ENCODE measurements around the gene PCDHGB2.
"Not testable (repeated sequence)": the region's sequence is repeated elsewhere in the genome, so short reads cannot be mapped to it uniquely, and the experiment has no call there.

The PCDHGB2 gene
- 0 to 0.54 (median 0.32) reads per million in 4 experiments for total RNA-seq

DNA sequence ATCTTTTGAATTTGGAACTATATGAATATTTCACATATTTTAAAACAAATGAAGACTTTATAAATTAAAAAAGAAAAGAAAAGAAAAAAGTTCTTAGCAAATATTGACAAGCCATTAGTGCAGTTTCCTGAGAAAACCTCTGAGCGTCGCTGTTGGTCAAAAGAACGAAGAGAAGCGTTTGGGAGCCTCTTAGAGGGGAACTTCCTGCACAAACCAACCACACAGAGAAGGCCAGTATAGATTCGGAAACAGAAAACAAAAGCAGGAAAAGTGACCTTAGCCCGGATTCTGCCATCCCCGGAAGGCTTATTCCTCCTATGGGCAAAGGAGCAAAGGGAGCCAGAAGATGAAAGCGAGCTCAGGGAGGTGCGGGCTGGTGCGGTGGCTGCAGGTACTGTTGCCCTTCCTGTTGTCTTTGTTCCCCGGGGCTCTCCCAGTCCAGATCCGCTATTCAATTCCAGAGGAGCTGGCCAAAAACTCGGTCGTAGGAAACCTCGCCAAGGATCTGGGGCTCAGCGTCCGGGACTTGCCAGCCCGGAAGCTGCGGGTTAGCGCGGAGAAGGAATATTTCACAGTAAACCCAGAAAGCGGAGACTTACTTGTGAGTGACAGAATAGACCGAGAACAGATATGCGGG lies at the start of gene PCDHGB2:
Gene PCDHGB2 (plus strand): TSS at position 205 of the 637 bp plus-strand sequence. CDS start 142 bp downstream, at position 347.
- DNase-seq, result no peak

DNA sequence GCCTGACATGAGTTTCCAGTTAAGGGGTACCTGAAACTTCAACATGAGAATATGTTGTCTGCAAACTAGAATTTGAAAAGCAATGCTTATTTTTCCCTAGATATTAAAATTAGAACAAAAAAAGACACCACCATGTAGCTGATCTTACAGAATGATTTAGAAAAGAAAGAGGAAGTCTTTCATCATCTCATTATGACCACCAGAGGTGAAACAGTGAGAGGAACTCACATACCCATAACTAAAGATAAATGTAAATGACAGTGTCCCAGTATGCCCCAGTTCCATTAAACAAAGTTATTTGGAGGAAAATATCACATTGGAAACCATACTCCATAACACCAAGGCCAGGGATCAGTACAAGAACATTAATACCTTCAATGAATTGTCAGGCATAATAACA lies 46.1 kb upstream of the PCDHGB2 start:
- DNase-seq, result no peak

- DNase-seq, result not testable (repeated sequence)
Observed at GRCh38 chr5:141316963-141317362, 42.8 kb upstream of the PCDHGB2 start.

DNA sequence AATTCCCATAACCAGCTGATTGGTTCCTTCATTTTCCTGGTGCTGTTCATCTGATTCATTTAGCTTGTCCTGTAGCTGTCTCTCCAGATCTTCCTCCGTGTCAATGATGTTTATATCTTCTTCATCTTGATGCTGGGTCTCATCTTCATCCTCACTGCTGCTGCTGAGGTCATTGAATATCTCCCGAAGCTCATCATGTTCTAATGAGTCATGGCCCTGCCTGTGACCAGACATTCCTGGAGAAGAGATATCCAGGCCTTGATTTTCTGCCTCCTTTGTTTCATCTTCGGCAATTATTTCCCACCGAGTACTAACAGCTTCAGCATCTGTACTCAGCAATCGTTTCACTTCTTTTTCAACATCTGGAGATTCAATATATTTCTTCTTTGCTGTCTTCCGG lies 40.6 kb upstream of the PCDHGB2 start:
- DNase-seq, result no peak

DNA sequence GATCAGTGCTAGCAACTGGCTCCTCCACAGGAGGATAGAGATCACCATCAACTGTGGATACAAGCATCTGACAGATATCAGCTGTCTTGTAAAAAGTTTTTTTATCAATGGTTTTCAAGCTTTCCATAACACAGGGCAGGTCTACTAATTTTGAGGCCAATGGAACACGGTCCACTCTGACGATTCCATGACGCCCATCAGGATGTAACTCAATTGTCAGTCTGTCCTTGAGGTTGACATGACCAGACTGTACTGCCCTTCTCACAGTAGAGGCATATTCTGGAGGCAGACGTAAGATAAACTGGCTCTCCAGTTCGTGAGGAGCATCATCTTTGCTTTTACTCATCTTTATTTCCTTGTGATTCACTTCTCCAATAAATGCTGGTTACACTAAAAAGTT lies 40.1 kb upstream of the PCDHGB2 start:
- DNase-seq, result no peak

GRCh38 chr5:141320225-141321169 lies 39.3 kb upstream of the PCDHGB2 start, which contains the start of gene TAF7:
Gene TAF7, minus strand, starts transcription at chr5:141320784. Its CDS starts 740 bp downstream, at chr5:141320044.
- peak; percentile 83 for DNase-seq

GRCh38 chr5:141322261-141322660 lies 37.5 kb upstream of the PCDHGB2 start:
- DNase-seq, result no peak

GRCh38 chr5:141326088-141326854 lies 33.5 kb upstream of the PCDHGB2 start:
- DNase-seq, result peak; percentile 52

DNA sequence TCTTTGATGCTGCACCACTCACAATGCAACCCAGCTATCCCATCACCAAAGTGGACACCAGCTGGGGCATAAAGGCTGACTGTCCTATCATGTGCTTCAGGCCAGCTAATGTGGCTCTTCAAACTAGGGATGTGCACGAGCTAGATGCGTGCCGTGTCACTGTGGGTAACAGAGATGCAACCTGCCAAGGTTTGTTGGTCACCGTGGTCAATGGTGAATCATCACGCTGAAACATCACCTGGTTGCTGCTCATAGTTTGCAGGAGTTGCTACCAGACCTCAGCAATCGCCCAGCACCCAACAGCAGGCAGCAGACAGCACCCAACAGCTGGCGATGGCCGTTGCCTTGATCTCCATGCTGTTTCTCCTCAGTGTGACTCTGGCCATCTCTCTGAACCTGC lies 31.6 kb upstream of the PCDHGB2 start:
- no peak for DNase-seq

GRCh38 chr5:141330299-141331080 lies 29.3 kb upstream of the PCDHGB2 start, which contains the start of gene PCDHGA1:
Gene PCDHGA1, plus strand, starts transcription at chr5:141330514.
- DNase-seq, result no peak

- DNase-seq, result not testable (repeated sequence)
Observed at GRCh38 chr5:141332571-141332970, 27.2 kb upstream of the PCDHGB2 start.

DNA sequence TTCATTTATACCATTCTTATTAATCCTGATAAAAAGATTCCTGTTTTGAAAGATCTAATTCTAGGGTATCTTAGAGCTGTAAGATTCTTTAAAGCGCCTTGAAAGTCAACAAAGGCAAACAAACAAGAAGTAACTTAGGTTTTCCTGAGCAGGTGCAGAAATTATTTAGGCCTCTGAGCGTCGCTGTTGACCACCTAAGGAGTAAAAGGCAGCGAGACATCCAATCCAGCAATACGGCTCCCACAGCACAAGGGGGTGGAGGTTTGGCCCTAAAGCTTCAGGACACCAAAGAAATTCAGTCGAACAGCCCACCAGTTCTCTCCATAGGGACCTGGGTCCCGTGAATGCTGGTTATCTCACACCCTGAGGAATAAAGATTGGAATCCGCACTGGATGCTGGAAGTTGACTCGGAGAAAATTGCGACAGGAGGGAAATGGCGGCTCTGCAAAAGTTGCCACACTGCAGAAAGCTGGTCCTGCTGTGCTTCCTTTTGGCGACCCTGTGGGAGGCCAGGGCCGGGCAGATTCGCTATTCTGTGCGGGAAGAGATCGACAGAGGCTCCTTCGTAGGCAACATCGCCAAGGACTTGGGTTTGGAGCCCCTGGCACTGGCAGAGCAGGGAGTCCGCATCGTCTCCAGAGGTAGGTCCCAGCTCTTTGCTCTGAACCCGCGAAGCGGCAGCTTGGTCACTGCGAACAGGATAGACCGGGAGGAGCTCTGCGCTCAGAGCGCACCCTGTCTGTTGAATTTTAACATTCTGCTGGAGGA lies 21.1 kb upstream of the PCDHGB2 start, which contains the start of gene PCDHGA2:
Gene PCDHGA2 (plus strand): TSS at position 223 of the 769 bp plus-strand sequence.
- DNase-seq, result no peak

DNA sequence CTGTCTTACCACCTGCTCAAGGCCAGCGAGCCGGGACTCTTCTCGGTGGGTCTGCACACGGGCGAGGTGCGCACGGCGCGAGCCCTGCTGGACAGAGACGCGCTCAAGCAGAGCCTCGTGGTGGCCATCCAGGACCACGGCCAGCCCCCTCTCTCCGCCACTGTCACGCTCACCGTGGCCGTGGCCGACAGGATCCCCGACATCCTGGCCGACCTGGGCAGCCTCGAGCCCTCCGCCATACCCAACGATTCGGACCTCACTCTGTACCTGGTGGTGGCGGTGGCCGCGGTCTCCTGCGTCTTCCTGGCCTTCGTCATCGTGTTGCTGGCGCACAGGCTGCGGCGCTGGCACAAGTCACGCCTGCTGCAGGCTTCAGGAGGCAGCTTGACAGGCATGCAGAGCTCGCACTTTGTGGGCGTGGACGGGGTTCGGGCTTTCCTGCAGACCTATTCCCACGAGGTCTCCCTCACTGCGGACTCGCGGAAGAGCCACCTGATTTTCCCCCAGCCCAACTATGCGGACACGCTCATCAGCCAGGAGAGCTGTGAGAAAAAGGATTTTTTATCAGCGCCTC lies 18.9 kb upstream of the PCDHGB2 start:
- not testable (repeated sequence) for DNase-seq

DNA sequence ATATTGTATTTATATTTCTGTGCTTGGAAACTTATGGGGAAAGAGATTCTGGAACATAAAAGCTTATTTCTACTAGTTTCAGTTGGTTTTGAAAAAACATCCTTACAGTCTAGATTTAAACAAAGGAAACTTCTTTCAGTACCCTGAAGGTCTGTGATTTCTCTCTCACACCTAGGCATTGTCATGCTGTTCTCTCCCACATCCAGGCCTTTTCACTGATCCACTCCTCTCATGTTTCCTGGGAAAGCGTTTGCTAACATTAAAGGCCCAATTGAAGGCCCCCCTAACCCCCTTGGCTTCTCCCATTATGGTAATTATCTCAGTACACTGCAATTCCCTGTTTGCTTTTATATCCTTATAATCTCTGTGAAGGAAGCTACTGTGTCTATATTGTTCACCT lies 17.0 kb upstream of the PCDHGB2 start:
- DNase-seq, result no peak

GRCh38 chr5:141343242-141343952 lies 16.4 kb upstream of the PCDHGB2 start, which contains the start of gene PCDHGA3:
Gene PCDHGA3, plus strand, starts transcription at chr5:141343829. Its CDS starts 205 bp downstream, at chr5:141344034.
- DNase-seq, result no peak

GRCh38 chr5:141343953-141344463 lies 15.8 kb upstream of the PCDHGB2 start:
- no peak for DNase-seq

DNA sequence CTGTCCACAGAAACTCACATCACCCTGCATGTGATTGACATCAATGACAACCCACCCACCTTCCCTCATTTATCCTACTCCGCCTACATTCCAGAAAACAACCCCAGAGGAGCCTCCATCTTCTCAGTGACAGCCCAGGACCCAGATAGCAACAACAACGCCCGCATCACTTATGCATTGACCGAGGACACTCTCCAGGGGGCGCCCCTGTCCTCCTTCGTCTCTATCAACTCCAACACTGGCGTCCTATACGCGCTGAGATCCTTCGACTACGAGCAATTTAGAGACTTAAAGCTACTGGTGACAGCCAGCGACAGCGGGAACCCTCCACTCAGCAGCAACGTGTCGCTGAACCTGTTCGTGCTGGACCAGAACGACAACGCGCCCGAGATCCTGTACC lies 14.5 kb upstream of the PCDHGB2 start:
- no peak for DNase-seq

DNA sequence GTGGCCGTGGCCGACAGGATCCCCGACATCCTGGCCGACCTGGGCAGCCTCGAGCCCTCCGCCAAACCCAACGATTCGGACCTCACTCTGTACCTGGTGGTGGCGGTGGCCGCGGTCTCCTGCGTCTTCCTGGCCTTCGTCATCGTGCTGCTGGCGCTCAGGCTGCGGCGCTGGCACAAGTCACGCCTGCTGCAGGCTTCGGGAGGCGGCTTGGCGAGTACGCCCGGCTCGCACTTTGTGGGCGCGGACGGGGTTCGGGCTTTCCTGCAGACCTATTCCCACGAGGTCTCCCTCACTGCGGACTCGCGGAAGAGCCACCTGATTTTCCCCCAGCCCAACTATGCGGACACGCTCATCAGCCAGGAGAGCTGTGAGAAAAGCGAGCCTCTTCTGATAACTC lies 13.8 kb upstream of the PCDHGB2 start:
- DNase-seq, result not testable (repeated sequence)

GRCh38 chr5:141349917-141350619 lies 9.7 kb upstream of the PCDHGB2 start, which contains the start of gene PCDHGB1:
Gene PCDHGB1, plus strand, starts transcription at chr5:141350099. Its CDS starts 162 bp downstream, at chr5:141350261.
- DNase-seq, result no peak

Measured in effector CD8-positive, alpha-beta T cell (primary cell).